ENCODE results near the gene CACFD1. TPM values are rescaled to one million over a fixed set of nuclear protein-coding genes. Genes with fewer than 3 reads are reported as not detected.

Gene CACFD1
- total and polyA plus RNA-seq, 2 donors (not counting 1 experiment from before 2014, with no cell fraction given), result 27.4 to 31.1 TPM

GRCh38 chr9:133430244-133430643 lies 29.5 kb upstream of the CACFD1 start:
- Histone ChIP-seq H4K20me1 (ENCODE audit: control insufficient read depth, insufficient read depth, low read length, poor library complexity, severe bottlenecking) (no peaks in the 10 kb centered on the region), H3K9me3 (ENCODE audit: control extremely low read depth in 1 of 3, control insufficient read depth in 2 of 3, insufficient read depth in 1 of 3, low read length in 2 of 3) (peaks cover 0 to 3% (median 0%) of the 10 kb centered on the region in 3 donors), H3K27me3 (replicated peaks in 1 of 4; ENCODE audit: control extremely low read depth in 1 of 4, control insufficient read depth in 3 of 4, insufficient read depth in 4 of 4, low read length in 3 of 4) (peaks cover 0 to 21% (median 4%) of the 10 kb centered on the region in 4 experiments), H3K27ac (ENCODE audit: low read length in 2 of 2) (no peak overlapping the region), H3K79me2 (ENCODE audit: control insufficient read depth, insufficient read depth, low read length) (no peaks in the 10 kb centered on the region), H2AFZ (ENCODE audit: insufficient read depth, low read depth, low read length, poor library complexity, severe bottlenecking) (no peak overlapping the region), H3K36me3 (replicated peaks in 1 of 2; ENCODE audit: control extremely low read depth in 1 of 2, control insufficient read depth in 1 of 2, extremely low read depth in 1 of 2, insufficient read depth in 2 of 2, low read length in 1 of 2) (no peaks in the 10 kb centered on the region), H3K4me2 (replicated peaks; ENCODE audit: low read depth, low read length, poor library complexity, severe bottlenecking) (no peak overlapping the region), H3K9ac (ENCODE audit: low read length) (no peak overlapping the region), H3K4me1 (ENCODE audit: control insufficient read depth in 2 of 2, insufficient read depth in 2 of 2, low read length in 2 of 2) (peaks cover 13 to 17% of the 10 kb centered on the region in 2 donors), H3K4me3 (ENCODE audit: control extremely low read depth in 1 of 5, extremely low read depth in 1 of 5, insufficient read depth in 1 of 5, low read depth in 2 of 5, low read length in 4 of 5) (no peak overlapping the region)
- ChIA-PET POLR2A (interaction anchor here (1.2 kb wide), 1 partner anchor 82 kb away, joined by 3 read pairs; the partner anchor contains the start of genes MED22 and RPL7A), CTCF (interaction anchor here (1.0 kb wide), 1 partner anchor 13 kb away, joined by 3 read pairs; the partner anchor contains the start of gene REXO4)
- H3K4me1 Mint-ChIP-seq, result peaks cover 13% of the 10 kb centered on the region
- peaks cover 14% of the 10 kb centered on the region for H3K27me3 Mint-ChIP-seq
- no CpG with 5 or more reads among the region's 1 CpG for WGBS (ENCODE audit: insufficient coverage)
- ATAC-seq (ENCODE audit: low read depth) (no peak), DNase-seq (no peak)
- intact Hi-C loops (cut with micrococcal nuclease), result no loop called here
- H3K4me3 Mint-ChIP-seq, result peak overlapping the region; percentile 47
- H3K27ac Mint-ChIP-seq, result no peak overlapping the region
- no peak for TF ChIP-seq EZH2 (IDR thresholded peaks at IDR 0.05; ENCODE audit: borderline replicate concordance, insufficient read depth, low read depth, low read length, poor library complexity, severe bottlenecking)
- no peaks in the 10 kb centered on the region for H3K9me3 Mint-ChIP-seq (ENCODE audit: insufficient read depth)

- H3K4me3 Mint-ChIP-seq, result no peak overlapping the region
- no peak for TF ChIP-seq EZH2 (IDR thresholded peaks at IDR 0.05; ENCODE audit: borderline replicate concordance, insufficient read depth, low read depth, low read length, poor library complexity, severe bottlenecking)
- TF ChIP-seq CTCF (IDR thresholded peaks at IDR 0.05), result no peak
- Histone ChIP-seq H3K79me2 (ENCODE audit: control insufficient read depth, insufficient read depth, low read length) (no peaks in the 10 kb centered on the region), H2AFZ (ENCODE audit: insufficient read depth, low read depth, low read length, poor library complexity, severe bottlenecking) (no peak overlapping the region), H3K4me2 (replicated peaks; ENCODE audit: low read depth, low read length, poor library complexity, severe bottlenecking) (no peak overlapping the region), H4K20me1 (ENCODE audit: control insufficient read depth, insufficient read depth, low read length, poor library complexity, severe bottlenecking) (no peaks in the 10 kb centered on the region), H3K4me3 (ENCODE audit: control extremely low read depth in 1 of 5, extremely low read depth in 1 of 5, insufficient read depth in 1 of 5, low read depth in 2 of 5, low read length in 4 of 5) (no peak overlapping the region), H3K36me3 (replicated peaks in 1 of 2; ENCODE audit: control extremely low read depth in 1 of 2, control insufficient read depth in 1 of 2, extremely low read depth in 1 of 2, insufficient read depth in 2 of 2, low read length in 1 of 2) (no peaks in the 10 kb centered on the region), H3K27me3 (replicated peaks in 1 of 4; ENCODE audit: control extremely low read depth in 1 of 4, control insufficient read depth in 3 of 4, insufficient read depth in 4 of 4, low read length in 3 of 4) (peaks cover 0 to 5% (median 0%) of the 10 kb centered on the region in 4 experiments), H3K4me1 (ENCODE audit: control insufficient read depth in 2 of 2, insufficient read depth in 2 of 2, low read length in 2 of 2) (peaks cover 3 to 14% of the 10 kb centered on the region in 2 donors), H3K9ac (ENCODE audit: low read length) (no peak overlapping the region), H3K9me3 (ENCODE audit: control extremely low read depth in 1 of 3, control insufficient read depth in 2 of 3, insufficient read depth in 1 of 3, low read length in 2 of 3) (peaks cover 0 to 3% (median 0%) of the 10 kb centered on the region in 3 donors), H3K27ac (ENCODE audit: low read length in 2 of 2) (no peak overlapping the region)
- ChIA-PET CTCF (no interaction called here), POLR2A (no interaction called here)
- DNase-seq, result no peak
- H3K27ac Mint-ChIP-seq, result no peak overlapping the region
- no peaks in the 10 kb centered on the region for H3K27me3 Mint-ChIP-seq
- ATAC-seq (ENCODE audit: low read depth), result no peak
- intact Hi-C loops (cut with micrococcal nuclease), result no loop called here
- 93% methylated on average over 11 of the region's 11 CpGs for WGBS (ENCODE audit: insufficient coverage)
- no peaks in the 10 kb centered on the region for H3K9me3 Mint-ChIP-seq (ENCODE audit: insufficient read depth)
- H3K4me1 Mint-ChIP-seq, result peaks cover 6% of the 10 kb centered on the region
Observed at GRCh38 chr9:133433351-133433843, 26.4 kb upstream of the CACFD1 start.
